ENCODE data around the gene KATNBL1. TPM values are rescaled to one million over a fixed set of nuclear protein-coding genes. Genes with fewer than 3 reads are reported as not detected.

KATNBL1 gene, protein sequence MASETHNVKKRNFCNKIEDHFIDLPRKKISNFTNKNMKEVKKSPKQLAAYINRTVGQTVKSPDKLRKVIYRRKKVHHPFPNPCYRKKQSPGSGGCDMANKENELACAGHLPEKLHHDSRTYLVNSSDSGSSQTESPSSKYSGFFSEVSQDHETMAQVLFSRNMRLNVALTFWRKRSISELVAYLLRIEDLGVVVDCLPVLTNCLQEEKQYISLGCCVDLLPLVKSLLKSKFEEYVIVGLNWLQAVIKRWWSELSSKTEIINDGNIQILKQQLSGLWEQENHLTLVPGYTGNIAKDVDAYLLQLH
- 12.9 and 14.8 TPM in 2 replicates for total RNA-seq (2022)
- Bru-seq, nascent RNA, result percentile 64 among the genes with signal in this experiment
- BruChase-seq, experiment 1, labeled RNA remaining after a 6-hour chase, result percentile 61 among the genes with signal in this experiment
- BruChase-seq, experiment 2, labeled RNA remaining after a 2-hour chase, result percentile 62 among the genes with signal in this experiment
- long read RNA-seq, transcript KATNBL1-201 (10 exons, 2,723 nt), result major isoform, 16 of 22 reads
- long read RNA-seq, partial matches to known transcripts, result 2 of 22 reads
- long read RNA-seq, other reads (novel, unspliced or antisense), result 2 of 22 reads

DNA sequence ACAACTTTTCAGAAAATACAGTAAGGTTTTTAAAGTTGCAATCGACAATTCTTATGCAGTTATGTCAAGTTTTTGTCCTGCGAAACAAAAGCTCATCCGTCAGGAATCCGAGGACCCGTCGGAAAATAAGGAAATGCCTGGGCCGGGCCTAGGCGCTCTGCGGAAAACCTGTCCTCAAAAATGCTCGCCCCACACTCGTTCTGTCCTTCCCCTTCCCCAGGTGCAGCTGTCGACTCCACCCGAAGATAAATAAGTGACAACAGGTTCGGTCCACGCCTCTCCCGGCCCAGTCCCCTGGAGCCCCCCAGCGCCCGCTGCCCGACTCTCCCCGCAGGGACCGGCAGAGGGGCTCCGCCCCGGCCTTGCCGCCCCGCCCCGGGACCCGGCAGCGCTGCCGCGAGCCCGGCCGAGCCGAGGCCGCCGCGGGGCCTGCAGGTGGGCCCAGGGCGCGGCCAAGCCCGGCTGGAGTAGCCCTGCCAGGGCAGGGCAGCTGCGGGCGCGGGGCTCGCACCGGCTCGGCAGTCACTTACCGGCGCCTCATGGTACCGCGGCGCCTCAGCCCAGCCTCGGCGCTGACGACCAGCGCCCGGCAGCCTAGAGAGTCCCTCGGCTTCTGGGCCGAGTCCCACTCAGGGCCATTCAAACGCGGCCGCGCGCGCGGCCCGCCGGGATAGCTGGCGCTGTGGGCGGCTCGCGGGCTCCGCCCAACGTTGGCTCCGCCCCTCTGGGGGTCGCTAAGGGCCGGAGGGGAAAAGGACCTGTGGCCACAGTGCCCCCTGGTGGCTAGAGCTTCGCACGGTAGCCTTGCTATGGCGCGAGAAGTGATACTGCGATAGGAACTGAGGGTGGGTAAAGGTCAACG is at the start of gene KATNBL1:
Gene KATNBL1, minus strand, starts transcription at position 676 of the 862 bp plus-strand sequence. CDS start 46,420 bp downstream, outside the sequence.
- Mint-ChIP-seq H3K27ac (ENCODE audit: unreplicated experiment) (no peak within 1 kb of the TSS), H3K4me3 (ENCODE audit: low read depth, unreplicated experiment) (peak within 1 kb of the TSS; percentile 58), H3K4me1 (ENCODE audit: low read depth, unreplicated experiment) (no peaks in the 10 kb centered on the region), H3K27me3 (ENCODE audit: unreplicated experiment) (no peaks in the 10 kb centered on the region), H3K36me3 (ENCODE audit: insufficient read depth, unreplicated experiment) (no peaks in the 10 kb centered on the region), H3K9me3 (ENCODE audit: low read depth, unreplicated experiment) (no peaks in the 10 kb centered on the region)
- TF ChIP-seq, protein P1, sequence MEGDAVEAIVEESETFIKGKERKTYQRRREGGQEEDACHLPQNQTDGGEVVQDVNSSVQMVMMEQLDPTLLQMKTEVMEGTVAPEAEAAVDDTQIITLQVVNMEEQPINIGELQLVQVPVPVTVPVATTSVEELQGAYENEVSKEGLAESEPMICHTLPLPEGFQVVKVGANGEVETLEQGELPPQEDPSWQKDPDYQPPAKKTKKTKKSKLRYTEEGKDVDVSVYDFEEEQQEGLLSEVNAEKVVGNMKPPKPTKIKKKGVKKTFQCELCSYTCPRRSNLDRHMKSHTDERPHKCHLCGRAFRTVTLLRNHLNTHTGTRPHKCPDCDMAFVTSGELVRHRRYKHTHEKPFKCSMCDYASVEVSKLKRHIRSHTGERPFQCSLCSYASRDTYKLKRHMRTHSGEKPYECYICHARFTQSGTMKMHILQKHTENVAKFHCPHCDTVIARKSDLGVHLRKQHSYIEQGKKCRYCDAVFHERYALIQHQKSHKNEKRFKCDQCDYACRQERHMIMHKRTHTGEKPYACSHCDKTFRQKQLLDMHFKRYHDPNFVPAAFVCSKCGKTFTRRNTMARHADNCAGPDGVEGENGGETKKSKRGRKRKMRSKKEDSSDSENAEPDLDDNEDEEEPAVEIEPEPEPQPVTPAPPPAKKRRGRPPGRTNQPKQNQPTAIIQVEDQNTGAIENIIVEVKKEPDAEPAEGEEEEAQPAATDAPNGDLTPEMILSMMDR (IDR thresholded peaks at IDR 0.05; ENCODE audit: unreplicated experiment), result peak; percentile 32
- peak; percentile 83 for DNase-seq
- intact Hi-C loops (cut with micrococcal nuclease; ENCODE audit: unreplicated experiment), result loop anchor here (1.0 to 5.0 kb wide), 2 partner anchors 99 to 147 kb away; no protein-coding TSS in a partner anchor
- BruUV-seq (replicated peaks), result no TSS peak
- CTCF ChIA-PET, result interaction anchor here (0.6 to 1.9 kb wide), 4 partner anchors 97 to 1147 kb away, joined by 3 to 13 read pairs (median 6); no protein-coding TSS in a partner anchor

DNA sequence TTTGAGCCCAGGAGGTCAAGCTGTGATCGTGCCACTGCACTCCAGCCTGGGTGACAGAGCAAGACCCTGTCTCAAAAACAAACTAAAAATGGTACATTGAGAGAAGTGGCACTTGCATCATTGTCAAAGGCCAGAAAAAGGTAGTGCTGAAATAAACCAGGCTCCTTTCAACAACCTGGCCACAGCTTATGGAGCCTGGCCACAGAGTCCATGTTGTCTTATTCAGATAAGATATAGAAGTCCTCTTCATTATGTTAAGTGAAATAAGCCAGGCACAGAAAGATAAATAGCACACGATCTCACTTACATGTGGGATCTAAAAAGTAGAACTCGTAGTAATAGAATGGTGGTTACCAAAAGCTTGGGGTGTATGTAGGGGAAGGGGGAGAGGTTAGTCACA is 49.7 kb upstream of the KATNBL1 start:
- H3K27me3 Mint-ChIP-seq (ENCODE audit: unreplicated experiment), result no peaks in the 10 kb centered on the region
- H3K27ac Mint-ChIP-seq (ENCODE audit: unreplicated experiment), result no peak overlapping the region
- H3K4me1 Mint-ChIP-seq (ENCODE audit: low read depth, unreplicated experiment), result no peaks in the 10 kb centered on the region
- no TSS peak for BruUV-seq (replicated peaks)
- no peak for DNase-seq
- H3K36me3 Mint-ChIP-seq (ENCODE audit: insufficient read depth, unreplicated experiment), result no peaks in the 10 kb centered on the region
- no peak overlapping the region for H3K4me3 Mint-ChIP-seq (ENCODE audit: low read depth, unreplicated experiment)
- H3K9me3 Mint-ChIP-seq (ENCODE audit: low read depth, unreplicated experiment), result no peaks in the 10 kb centered on the region
- CTCF ChIA-PET, result no interaction called here
- intact Hi-C loops (cut with micrococcal nuclease; ENCODE audit: unreplicated experiment), result no loop called here
- TF ChIP-seq, protein P1 (IDR thresholded peaks at IDR 0.05; ENCODE audit: unreplicated experiment), result no peak

DNA sequence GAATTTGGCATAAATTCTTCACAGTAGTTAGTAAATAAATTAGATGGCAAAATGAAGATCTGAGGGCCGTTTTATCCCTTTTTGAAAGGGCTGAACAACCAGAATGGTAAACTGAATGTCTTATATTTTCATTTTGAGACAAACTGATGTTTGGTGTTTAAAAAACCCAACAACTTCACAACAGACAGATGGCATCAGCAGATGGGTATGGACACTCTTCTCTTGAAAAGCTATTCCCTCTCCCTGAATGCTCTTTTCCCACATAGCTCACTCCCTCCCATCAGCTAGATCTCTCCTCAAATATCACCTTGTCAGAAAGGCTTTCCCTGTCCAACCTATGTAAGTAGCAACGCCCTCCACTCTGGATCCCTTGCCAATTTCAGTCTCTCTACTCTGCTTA is 48.3 kb upstream of the KATNBL1 start:
- H3K27me3 Mint-ChIP-seq (ENCODE audit: unreplicated experiment), result no peaks in the 10 kb centered on the region
- CTCF ChIA-PET, result no interaction called here
- TF ChIP-seq, protein P1 (IDR thresholded peaks at IDR 0.05; ENCODE audit: unreplicated experiment), result no peak
- intact Hi-C loops (cut with micrococcal nuclease; ENCODE audit: unreplicated experiment), result no loop called here
- no peaks in the 10 kb centered on the region for H3K4me1 Mint-ChIP-seq (ENCODE audit: low read depth, unreplicated experiment)
- DNase-seq, result no peak
- H3K27ac Mint-ChIP-seq (ENCODE audit: unreplicated experiment), result no peak overlapping the region
- no peak overlapping the region for H3K4me3 Mint-ChIP-seq (ENCODE audit: low read depth, unreplicated experiment)
- no peaks in the 10 kb centered on the region for H3K9me3 Mint-ChIP-seq (ENCODE audit: low read depth, unreplicated experiment)
- H3K36me3 Mint-ChIP-seq (ENCODE audit: insufficient read depth, unreplicated experiment), result no peaks in the 10 kb centered on the region
- BruUV-seq (replicated peaks), result no TSS peak

DNA sequence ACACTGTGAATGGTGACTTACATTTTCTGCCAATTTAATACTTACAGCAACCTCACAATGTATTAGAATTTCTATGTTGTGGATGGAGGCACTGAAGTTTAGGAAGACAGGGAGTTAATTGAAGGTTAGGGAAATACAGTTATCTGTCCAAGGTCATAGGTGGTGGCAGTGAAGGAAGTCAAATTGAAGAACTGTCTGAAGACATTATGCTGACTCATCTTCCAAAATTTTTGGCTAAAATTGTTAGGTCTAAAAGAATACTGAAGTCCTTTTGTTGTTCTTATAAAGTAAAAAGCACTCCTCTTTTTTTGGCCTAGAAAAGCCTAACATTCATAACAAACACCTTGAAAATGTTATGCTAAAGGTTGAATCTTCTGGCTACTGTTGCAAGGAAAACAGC is 42.6 kb upstream of the KATNBL1 start:
- Mint-ChIP-seq H3K4me3 (ENCODE audit: low read depth, unreplicated experiment) (no peak overlapping the region), H3K27me3 (ENCODE audit: unreplicated experiment) (no peaks in the 10 kb centered on the region), H3K9me3 (ENCODE audit: low read depth, unreplicated experiment) (no peaks in the 10 kb centered on the region), H3K36me3 (ENCODE audit: insufficient read depth, unreplicated experiment) (no peaks in the 10 kb centered on the region), H3K27ac (ENCODE audit: unreplicated experiment) (no peak overlapping the region), H3K4me1 (ENCODE audit: low read depth, unreplicated experiment) (no peaks in the 10 kb centered on the region)
- TF ChIP-seq, protein P1 (IDR thresholded peaks at IDR 0.05; ENCODE audit: unreplicated experiment), result no peak
- DNase-seq, result no peak
- CTCF ChIA-PET, result no interaction called here
- no TSS peak for BruUV-seq (replicated peaks)
- intact Hi-C loops (cut with micrococcal nuclease; ENCODE audit: unreplicated experiment), result no loop called here
